ENCODE results near the gene KCTD15. TPM values are rescaled to one million over a fixed set of nuclear protein-coding genes. Genes with fewer than 3 reads are reported as not detected.

The KCTD15 gene
- total and polyA plus RNA-seq, 9 donors = 12.6 to 45.7 (median 29.5) TPM

DNA sequence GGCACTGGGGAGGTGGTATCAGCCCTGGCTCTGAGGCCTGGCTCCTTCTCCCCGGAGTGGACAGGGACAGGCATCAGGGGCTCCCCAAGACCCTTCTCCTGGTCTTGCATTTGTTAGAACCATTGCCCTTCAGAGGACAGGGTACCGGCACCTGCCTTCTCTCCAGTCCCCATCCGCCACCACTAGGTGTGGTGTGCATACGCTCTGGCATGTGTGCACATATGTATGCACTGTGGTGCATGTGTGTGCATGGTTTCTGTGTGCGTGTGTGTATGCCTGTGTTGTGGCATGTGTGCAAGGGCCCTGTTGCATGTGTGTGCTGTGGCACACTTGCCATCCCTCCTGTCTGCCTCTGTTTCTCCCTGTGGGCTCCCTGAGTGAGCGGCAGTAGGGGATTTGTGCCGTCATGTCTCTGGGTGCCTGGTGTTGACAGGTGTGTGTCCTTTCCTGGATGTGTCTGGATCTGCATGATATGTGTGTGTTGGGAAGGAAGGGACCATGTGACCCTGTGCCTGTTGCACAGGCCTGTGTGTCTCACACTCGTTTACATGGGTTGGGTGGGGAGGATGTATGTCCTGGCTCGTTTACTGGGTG lies 9.3 kb downstream of the KCTD15 start:
- no peak for DNase-seq
- intact Hi-C loops (cut with DNase I) = no loop called here
- Histone ChIP-seq H3K27me3 (no peaks in the 10 kb centered on the region), H3K4me3 (no peak overlapping the region), H3K4me1 (ENCODE audit: insufficient read depth) (peaks cover 5% of the 10 kb centered on the region), H3K36me3 (no peaks in the 10 kb centered on the region), H3K9me3 (no peaks in the 10 kb centered on the region), H3K27ac (no peak overlapping the region)
- TF ChIP-seq POLR2A (IDR thresholded peaks at IDR 0.05) = no peak
- TF ChIP-seq, protein P1, sequence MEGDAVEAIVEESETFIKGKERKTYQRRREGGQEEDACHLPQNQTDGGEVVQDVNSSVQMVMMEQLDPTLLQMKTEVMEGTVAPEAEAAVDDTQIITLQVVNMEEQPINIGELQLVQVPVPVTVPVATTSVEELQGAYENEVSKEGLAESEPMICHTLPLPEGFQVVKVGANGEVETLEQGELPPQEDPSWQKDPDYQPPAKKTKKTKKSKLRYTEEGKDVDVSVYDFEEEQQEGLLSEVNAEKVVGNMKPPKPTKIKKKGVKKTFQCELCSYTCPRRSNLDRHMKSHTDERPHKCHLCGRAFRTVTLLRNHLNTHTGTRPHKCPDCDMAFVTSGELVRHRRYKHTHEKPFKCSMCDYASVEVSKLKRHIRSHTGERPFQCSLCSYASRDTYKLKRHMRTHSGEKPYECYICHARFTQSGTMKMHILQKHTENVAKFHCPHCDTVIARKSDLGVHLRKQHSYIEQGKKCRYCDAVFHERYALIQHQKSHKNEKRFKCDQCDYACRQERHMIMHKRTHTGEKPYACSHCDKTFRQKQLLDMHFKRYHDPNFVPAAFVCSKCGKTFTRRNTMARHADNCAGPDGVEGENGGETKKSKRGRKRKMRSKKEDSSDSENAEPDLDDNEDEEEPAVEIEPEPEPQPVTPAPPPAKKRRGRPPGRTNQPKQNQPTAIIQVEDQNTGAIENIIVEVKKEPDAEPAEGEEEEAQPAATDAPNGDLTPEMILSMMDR (IDR thresholded peaks at IDR 0.05) = no peak
- no peak for TF ChIP-seq EP300 (IDR thresholded peaks at IDR 0.05)
- 83 to 86% (median 86%) methylated on average over 9 of the region's 9 CpGs for WGBS, 3 donors

DNA sequence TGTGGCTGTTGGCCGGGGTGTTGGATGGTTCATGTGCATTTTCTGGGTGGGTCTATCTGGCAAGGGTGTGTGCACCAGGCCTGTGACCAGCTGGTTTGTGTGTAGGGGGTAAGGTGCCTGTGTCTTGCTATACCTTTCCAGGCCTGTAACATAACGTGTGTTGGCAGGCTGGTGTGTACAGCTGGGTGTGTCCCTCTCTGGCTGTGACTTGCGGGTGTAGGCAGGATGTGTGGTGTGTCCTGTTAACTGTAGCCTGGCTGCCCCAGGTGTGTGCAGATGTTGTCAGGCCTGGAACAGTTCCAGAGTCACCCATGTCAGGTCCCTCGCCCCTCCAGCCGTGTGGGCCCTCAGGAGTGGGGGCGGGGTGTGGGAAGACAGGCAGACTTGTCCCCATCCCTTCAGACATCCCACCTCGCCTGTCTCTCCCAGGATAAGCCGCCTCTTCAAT lies 9.8 kb downstream of the KCTD15 start:
- peak in 1 of 5 donors; percentile 28 for DNase-seq
- Histone ChIP-seq H3K4me1 (ENCODE audit: insufficient read depth) (peaks cover 5% of the 10 kb centered on the region), H3K27me3 (no peaks in the 10 kb centered on the region), H3K9me3 (no peaks in the 10 kb centered on the region), H3K4me3 (no peak overlapping the region), H3K27ac (no peak overlapping the region), H3K36me3 (no peaks in the 10 kb centered on the region)
- 75 to 83% (median 76%) methylated on average over 8 of the region's 8 CpGs for WGBS, 3 donors
- intact Hi-C loops (cut with DNase I) = no loop called here
- TF ChIP-seq EP300 (IDR thresholded peaks at IDR 0.05) = no peak
- TF ChIP-seq, protein P1 (IDR thresholded peaks at IDR 0.05) = no peak
- TF ChIP-seq POLR2A (IDR thresholded peaks at IDR 0.05) = no peak

DNA sequence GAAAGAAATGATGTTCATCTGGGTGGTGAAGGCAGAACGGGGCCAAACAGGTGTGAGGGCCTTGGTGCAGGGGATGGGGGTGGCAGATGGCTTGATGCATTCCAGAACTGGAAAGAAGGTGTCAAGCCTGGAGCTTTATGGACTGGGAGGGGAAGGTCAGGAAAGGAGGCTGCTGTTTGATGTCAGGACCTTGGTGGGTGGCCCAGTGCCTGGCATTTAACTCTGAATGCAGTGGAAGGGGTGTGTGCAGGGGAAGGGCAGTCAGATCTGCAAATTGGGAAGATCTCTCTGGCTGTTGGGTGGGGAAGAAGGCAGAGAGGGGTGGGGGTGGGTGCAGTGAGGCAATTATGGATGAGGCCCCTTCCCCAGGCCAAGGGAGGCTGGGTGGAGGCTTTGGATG lies 11.7 kb downstream of the KCTD15 start:
- TF ChIP-seq EP300 (IDR thresholded peaks at IDR 0.05) (no peak), POLR2A (IDR thresholded peaks at IDR 0.05) (no peak)
- TF ChIP-seq, protein P1 (IDR thresholded peaks at IDR 0.05) = no peak
- no peak for DNase-seq
- Histone ChIP-seq H3K4me3 (no peak overlapping the region), H3K4me1 (ENCODE audit: insufficient read depth) (peaks cover 5% of the 10 kb centered on the region), H3K27ac (no peak overlapping the region), H3K36me3 (no peaks in the 10 kb centered on the region), H3K9me3 (no peaks in the 10 kb centered on the region), H3K27me3 (no peaks in the 10 kb centered on the region)
- intact Hi-C loops (cut with DNase I) = no loop called here
- 44 to 63% (median 62%) methylated on average over 1 of the region's 1 CpG for WGBS, 3 donors

DNA sequence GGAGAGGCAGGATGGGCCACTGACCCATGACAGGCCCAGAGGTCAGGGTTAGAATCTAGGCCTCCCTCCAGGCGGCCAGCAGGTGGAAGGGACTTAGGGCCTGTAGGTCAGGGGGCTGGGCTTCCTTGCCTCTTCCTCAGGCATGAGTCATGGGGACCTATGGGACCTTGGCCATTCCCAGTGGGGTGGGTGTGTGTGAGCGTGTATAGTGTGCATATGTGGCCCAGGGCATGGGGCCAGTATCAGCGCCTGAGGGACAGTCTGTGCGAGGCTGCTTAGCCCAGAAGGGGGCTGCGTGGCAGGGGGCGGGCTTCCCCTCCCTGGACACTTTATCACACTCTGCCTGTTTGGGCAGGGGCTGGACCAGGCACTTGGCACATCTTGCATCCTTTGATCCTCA lies 13.3 kb downstream of the KCTD15 start:
- Histone ChIP-seq H3K27ac (no peak overlapping the region), H3K4me3 (no peak overlapping the region), H3K4me1 (ENCODE audit: insufficient read depth) (peaks cover 3% of the 10 kb centered on the region), H3K9me3 (no peaks in the 10 kb centered on the region), H3K27me3 (no peaks in the 10 kb centered on the region), H3K36me3 (no peaks in the 10 kb centered on the region)
- DNase-seq = no peak
- intact Hi-C loops (cut with DNase I) = no loop called here
- 67 to 82% (median 77%) methylated on average over 6 of the region's 6 CpGs for WGBS, 3 donors
- TF ChIP-seq EP300 (IDR thresholded peaks at IDR 0.05) = no peak
- no peak for TF ChIP-seq POLR2A (IDR thresholded peaks at IDR 0.05)
- TF ChIP-seq, protein P1 (IDR thresholded peaks at IDR 0.05) = no peak
